Common myeloid progenitor, CD34-positive (primary cell): ENCODE data around the gene UBE2K.

Experiments
- CTCF ChIA-PET: fragments of 350-600 bp; sonication (Branson Sonifier 250); formaldehyde crosslinking; loops from one replicate; lab custom pipeline; 2021; ENCODE audit warnings: antibody characterized with exemption; lab: Charles Lee
- POLR2A ChIA-PET: fragments of 350-600 bp; sonication (Branson Sonifier 250); formaldehyde crosslinking; loops from one replicate; lab custom pipeline; 2021; ENCODE audit warnings: antibody characterized with exemption; lab: Charles Lee
- DNase-seq, 3 donors: peaks; one replicate each; pipeline versions ENCODE4 v3.0.0 to v3.0.0-alpha.2; 2013
- H3K27ac ChIP-seq, 2 experiments: 1 replicate in 1 of 2; 2 replicates in 1 of 2; pipeline ENCODE4 v1.7.0; 2013; ENCODE audit warnings: inconsistent platforms in 2 of 2, low read length in 2 of 2, mild to moderate bottlenecking in 2 of 2, low read depth in 1 of 2, moderate library complexity in 1 of 2; ENCODE audit not compliant: severe bottlenecking in 2 of 2, insufficient read depth in 1 of 2, poor library complexity in 1 of 2
- H3K27me3 ChIP-seq, 5 experiments: replicated peaks in 2 of 5; 1 replicate in 3 of 5; 2 replicates in 2 of 5; pipeline versions ENCODE4 v1.6.1 to v1.7.0; 2013; ENCODE audit warnings: low read length in 4 of 5, mild to moderate bottlenecking in 2 of 5, moderate library complexity in 2 of 5, inconsistent platforms in 1 of 5; ENCODE audit not compliant: insufficient read depth in 5 of 5, control insufficient read depth in 4 of 5
- H3K36me3 ChIP-seq, 4 experiments: 1 replicate in 2 of 4; 2 replicates in 2 of 4; pipeline versions ENCODE4 v1.6.1 to v1.7.0; 2013; ENCODE audit warnings: low read length in 3 of 4, control low read depth in 1 of 4, mild to moderate bottlenecking in 1 of 4; ENCODE audit not compliant: control insufficient read depth in 4 of 4, insufficient read depth in 4 of 4
- H3K4me1 ChIP-seq, 4 experiments: 1 replicate in 3 of 4; 2 replicates in 1 of 4; pipeline versions ENCODE4 v1.6.1 to v1.7.1; 2013; ENCODE audit warnings: low read length in 3 of 4, mild to moderate bottlenecking in 3 of 4, control low read depth in 1 of 4, inconsistent platforms in 1 of 4, moderate library complexity in 1 of 4; ENCODE audit not compliant: control insufficient read depth in 4 of 4, insufficient read depth in 4 of 4; ENCODE audit errors: control extremely low read depth in 1 of 4
- H3K4me3 ChIP-seq, 7 experiments: 1 replicate in 4 of 7; 2 replicates in 3 of 7; pipeline versions ENCODE4 v1.5.1 to v1.7.0; 2013; ENCODE audit warnings: mild to moderate bottlenecking in 7 of 7, low read length in 6 of 7, moderate library complexity in 6 of 7, inconsistent platforms in 2 of 7, low read depth in 2 of 7, control low read depth in 1 of 7; ENCODE audit not compliant: insufficient read depth in 4 of 7, control insufficient read depth in 1 of 7; ENCODE audit errors: extremely low read depth in 1 of 7
- H3K9me3 ChIP-seq, 5 experiments: 1 replicate in 4 of 5; 2 replicates in 1 of 5; pipeline versions ENCODE4 v1.6.1 to v1.7.1; 2013; ENCODE audit warnings: low read length in 4 of 5, mild to moderate bottlenecking in 2 of 5, inconsistent platforms in 1 of 5, low read depth in 1 of 5, moderate library complexity in 1 of 5; ENCODE audit not compliant: control insufficient read depth in 4 of 5, insufficient read depth in 2 of 5; ENCODE audit errors: control extremely low read depth in 1 of 5
- WGBS: methylation state at CpG from one replicate; pipeline ENCODE4 v1.1.5; 2013; ENCODE audit not compliant: insufficient coverage; 5-methylcytosine and 5-hydroxymethylcytosine counted together

UBE2K gene

GRCh38 chr4:39822662-39823061 is 124.7 kb downstream of the UBE2K start:
- H3K36me3 ChIP-seq, result peaks cover 1 to 33% (median 11%) of the 10 kb centered on the region in 4 experiments
- H3K27me3 ChIP-seq, result no peaks in the 10 kb centered on the region
- no peak overlapping the region for H3K4me3 ChIP-seq
- ChIA-PET CTCF (interaction anchor here (0.7 kb wide), 1 partner anchor 8 kb away, joined by 3 read pairs; no protein-coding TSS in a partner anchor), POLR2A (no interaction called here)
- no peak overlapping the region for H3K27ac ChIP-seq
- peaks cover 2 to 17% (median 7%) of the 10 kb centered on the region in 4 experiments for H3K4me1 ChIP-seq
- no peak for DNase-seq
- no peaks in the 10 kb centered on the region for H3K9me3 ChIP-seq

GRCh38 chr4:39823191-39823590 is 125.3 kb downstream of the UBE2K start:
- Histone ChIP-seq H3K9me3 (no peaks in the 10 kb centered on the region), H3K4me3 (no peak overlapping the region), H3K27ac (no peak overlapping the region), H3K4me1 (peaks cover 2 to 17% (median 7%) of the 10 kb centered on the region in 4 experiments), H3K36me3 (peaks cover 4 to 39% (median 14%) of the 10 kb centered on the region in 4 experiments), H3K27me3 (no peaks in the 10 kb centered on the region)
- DNase-seq, result no peak
- CTCF ChIA-PET, result interaction anchor here (0.7 kb wide), 1 partner anchor 8 kb away, joined by 3 read pairs; no protein-coding TSS in a partner anchor
- POLR2A ChIA-PET, result no interaction called here
- no CpG with 5 or more reads among the region's 2 CpGs for WGBS

GRCh38 chr4:39825090-39825489 is 127.2 kb downstream of the UBE2K start:
- H3K4me1 ChIP-seq, result peaks cover 2 to 17% (median 7%) of the 10 kb centered on the region in 4 experiments
- H3K4me3 ChIP-seq, result no peak overlapping the region
- WGBS, result 67% methylated on average over 3 of the region's 3 CpGs
- peak in 2 of 3 donors; percentile 55 to 69 for DNase-seq
- H3K36me3 ChIP-seq, result peaks cover 10 to 54% (median 26%) of the 10 kb centered on the region in 4 experiments
- H3K9me3 ChIP-seq, result no peaks in the 10 kb centered on the region
- ChIA-PET CTCF (interaction anchor here (1.3 to 1.8 kb wide), 2 partner anchors 10 to 14 kb away, joined by 3 to 5 read pairs; no protein-coding TSS in a partner anchor), POLR2A (interaction anchor here (0.7 kb wide), 1 partner anchor 151 kb away, joined by 3 read pairs; no protein-coding TSS in a partner anchor)
- H3K27ac ChIP-seq, result peak overlapping the region in 1 of 2 experiments; percentile 37
- H3K27me3 ChIP-seq, result no peaks in the 10 kb centered on the region

- CTCF ChIA-PET, result interaction anchor here (0.5 to 1.8 kb wide), 3 partner anchors 9 to 963 kb away, joined by 3 to 5 read pairs (median 3); no protein-coding TSS in a partner anchor
- 96% methylated on average over 5 of the region's 7 CpGs for WGBS
- Histone ChIP-seq H3K27me3 (no peaks in the 10 kb centered on the region), H3K4me3 (no peak overlapping the region), H3K4me1 (peaks cover 2 to 17% (median 7%) of the 10 kb centered on the region in 4 experiments), H3K36me3 (peaks cover 11 to 59% (median 31%) of the 10 kb centered on the region in 4 experiments), H3K27ac (peak overlapping the region in 1 of 2 experiments; percentile 37), H3K9me3 (no peaks in the 10 kb centered on the region)
- POLR2A ChIA-PET, result no interaction called here
- no peak for DNase-seq
Observed at GRCh38 chr4:39825741-39826231, 127.8 kb downstream of the UBE2K start.
